ENCODE measurements around the gene ANKRD31.

DNA sequence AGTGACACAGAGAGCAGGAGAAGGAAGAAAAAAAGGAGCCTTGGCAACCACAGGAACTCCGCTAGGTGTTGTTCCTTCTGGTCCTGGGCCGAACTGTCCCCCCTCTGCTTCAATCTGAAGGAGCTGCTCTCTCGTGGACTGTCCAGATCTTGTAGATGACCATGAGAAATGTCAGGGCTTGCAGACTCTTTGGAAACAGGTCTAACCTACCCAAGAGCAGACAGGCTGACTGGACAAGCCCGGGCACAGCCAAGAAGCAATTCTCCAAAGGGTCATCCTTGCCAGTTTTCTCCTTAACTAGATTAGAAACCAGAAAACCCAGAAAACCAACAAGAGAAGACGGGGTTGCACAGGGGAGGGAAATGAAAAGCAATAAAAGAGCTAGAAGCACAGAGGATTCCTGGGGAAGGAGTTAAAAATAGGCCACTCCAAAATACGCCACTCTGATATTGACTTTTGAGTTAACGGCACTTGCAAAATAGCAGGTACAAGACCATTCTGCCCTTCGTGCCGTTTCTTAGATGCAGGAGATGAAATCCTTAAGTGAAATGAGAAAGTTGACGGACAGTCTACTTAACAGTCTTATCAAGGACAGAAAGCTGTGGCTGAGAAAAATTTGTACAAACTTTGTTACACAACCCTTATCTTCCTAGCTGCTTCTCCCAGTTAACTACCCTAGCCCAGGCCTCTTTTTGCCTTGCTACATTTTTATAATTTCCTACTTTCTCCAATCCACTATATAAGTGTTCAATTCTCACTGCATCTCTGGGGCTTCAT is 190.1 kb downstream of the ANKRD31 start:
- TF ChIP-seq, protein P1, sequence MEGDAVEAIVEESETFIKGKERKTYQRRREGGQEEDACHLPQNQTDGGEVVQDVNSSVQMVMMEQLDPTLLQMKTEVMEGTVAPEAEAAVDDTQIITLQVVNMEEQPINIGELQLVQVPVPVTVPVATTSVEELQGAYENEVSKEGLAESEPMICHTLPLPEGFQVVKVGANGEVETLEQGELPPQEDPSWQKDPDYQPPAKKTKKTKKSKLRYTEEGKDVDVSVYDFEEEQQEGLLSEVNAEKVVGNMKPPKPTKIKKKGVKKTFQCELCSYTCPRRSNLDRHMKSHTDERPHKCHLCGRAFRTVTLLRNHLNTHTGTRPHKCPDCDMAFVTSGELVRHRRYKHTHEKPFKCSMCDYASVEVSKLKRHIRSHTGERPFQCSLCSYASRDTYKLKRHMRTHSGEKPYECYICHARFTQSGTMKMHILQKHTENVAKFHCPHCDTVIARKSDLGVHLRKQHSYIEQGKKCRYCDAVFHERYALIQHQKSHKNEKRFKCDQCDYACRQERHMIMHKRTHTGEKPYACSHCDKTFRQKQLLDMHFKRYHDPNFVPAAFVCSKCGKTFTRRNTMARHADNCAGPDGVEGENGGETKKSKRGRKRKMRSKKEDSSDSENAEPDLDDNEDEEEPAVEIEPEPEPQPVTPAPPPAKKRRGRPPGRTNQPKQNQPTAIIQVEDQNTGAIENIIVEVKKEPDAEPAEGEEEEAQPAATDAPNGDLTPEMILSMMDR (IDR thresholded peaks at IDR 0.05): no peak
- TF ChIP-seq POLR2AphosphoS5 (IDR thresholded peaks at IDR 0.05): no peak
- no peak for TF ChIP-seq EP300 (IDR thresholded peaks at IDR 0.05; ENCODE audit: low read depth)
